Embryonic facial prominence (tissue), 1 donor: ENCODE data around the gene KLHL26.

ENCODE experiments used
- DNase-seq: peaks from one replicate; pipeline ENCODE4 v3.0.0-alpha.2; 2016; ENCODE audit errors: extremely low spot score

The KLHL26 gene

DNA sequence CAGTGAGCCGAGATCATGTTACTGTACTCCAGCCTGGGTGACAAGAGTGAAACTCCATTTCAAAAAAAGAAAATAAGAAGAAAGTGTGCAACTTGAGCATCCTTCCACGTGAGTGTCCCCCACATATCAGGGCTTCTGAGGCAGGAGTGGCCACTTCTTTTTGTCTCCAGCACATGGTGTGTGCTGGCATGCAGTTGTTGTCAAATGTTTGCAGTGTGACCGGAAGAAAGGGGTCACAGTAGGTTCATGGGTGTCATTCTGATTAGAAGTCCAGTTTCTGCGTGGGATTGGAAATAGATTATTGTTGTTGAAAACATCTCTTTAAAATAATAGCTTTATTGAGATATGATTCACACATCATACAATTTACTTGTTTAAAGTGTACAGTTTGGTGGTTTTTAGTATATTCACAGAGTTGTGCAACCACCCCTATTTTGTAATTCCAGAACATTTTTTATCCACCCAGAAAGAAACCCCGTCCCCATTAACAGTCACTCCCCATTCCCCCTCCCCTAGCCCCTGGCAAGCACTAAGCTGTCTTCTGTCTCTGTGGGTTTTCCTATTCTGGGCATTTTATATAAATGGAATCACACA lies 48.9 kb downstream of the KLHL26 start:
- no peak for DNase-seq

DNA sequence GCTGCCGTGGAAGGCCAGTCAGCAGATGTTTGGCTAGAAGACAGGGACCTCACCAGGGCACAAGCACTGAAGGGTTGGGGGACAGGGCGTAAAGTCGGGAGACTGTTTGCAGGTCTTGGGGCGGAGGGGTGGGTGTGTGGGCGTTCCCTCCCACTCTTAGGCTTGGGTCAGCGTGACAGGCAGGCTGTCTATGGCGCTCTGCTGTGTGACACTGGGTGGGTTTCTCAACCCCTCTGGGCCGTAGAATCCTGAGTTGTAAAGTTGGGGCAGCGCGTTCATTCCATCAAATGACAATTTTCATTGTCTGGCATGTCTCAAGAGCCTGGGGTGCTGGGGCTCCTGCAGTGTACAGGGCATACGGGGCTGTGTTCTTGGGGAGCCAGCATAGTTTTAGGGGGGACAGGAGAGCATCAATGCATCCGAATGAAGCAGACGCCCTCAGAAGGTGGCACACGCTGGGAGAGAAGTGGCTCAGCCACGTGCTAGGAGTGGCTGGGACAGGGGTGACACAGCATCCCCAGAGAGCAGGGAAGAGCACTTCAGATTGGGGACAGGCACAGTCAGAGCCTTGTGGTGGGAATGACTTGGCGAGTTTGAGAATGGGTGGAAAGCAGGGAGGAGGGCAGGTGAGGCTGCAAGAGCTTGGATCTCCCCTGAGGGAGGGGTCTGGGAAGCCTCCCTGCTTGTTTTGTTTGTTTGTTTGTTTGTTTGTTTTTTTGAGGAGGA lies 51.1 kb downstream of the KLHL26 start:
- no peak for DNase-seq

DNA sequence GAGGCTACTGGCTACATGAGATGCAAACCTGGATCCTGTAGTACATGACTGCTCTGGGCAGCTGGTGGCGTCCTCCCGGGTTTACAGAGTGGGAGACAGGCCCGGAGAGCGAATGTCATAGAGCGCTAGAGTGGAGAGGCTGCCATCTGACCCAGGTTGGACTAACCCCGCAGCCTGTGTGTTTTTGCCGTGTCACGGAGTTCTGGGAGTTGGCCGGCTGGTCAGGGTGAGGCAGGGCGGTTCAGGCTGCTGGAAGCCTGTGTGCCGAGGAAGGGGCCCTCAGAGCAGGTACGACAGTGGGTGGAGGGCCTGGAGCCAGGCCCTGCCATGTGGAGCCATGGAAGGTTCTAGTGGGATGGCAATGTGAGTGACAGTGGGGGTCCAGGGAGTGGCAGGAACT lies 59.2 kb downstream of the KLHL26 start:
- DNase-seq = no peak

GRCh38 chr19:18697680-18698079 lies 60.9 kb downstream of the KLHL26 start:
- DNase-seq = no peak

DNA sequence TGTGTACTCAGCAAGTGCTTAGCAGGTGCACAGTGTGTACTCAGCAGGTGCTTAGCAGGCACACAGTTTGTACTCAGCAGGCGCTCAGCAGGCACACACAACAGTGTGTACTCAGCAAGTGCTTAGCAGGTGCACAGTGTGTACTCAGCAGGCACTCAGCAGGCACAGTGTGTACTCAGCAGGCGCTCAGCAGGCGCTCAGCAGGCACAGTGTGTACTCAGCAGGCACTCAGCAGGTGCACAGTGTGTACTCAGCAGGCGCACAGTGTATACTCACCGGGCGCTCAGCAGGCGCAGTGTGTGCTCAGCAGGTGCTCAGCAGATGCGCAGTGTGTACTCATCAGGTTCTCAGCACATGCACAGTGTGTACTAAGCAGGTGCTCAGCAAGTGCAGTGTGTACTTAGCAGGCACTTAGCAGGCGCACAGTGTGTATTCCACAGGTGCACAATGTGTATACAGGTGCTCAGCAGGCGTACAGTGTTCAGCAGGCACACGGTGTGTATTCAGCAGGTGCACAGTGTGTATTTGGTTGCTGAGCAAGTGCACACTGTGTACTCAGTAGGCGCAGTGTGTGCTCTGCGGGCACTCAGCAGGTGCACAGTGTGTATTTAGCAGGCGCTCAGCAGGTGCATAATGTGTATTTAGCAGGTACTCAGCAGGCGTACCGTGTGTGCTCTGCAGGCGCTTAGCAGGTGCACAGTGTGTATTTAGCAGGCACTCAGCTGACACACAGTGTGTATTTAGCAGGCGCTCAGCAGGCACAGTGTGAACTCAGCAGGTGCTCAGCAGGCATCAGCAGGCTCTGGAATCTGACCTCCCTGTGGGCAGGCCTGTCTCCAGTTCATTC lies 61.7 kb downstream of the KLHL26 start:
- DNase-seq = no peak

- no peak for DNase-seq
Observed at GRCh38 chr19:18699403-18700054, 62.7 kb downstream of the KLHL26 start.

DNA sequence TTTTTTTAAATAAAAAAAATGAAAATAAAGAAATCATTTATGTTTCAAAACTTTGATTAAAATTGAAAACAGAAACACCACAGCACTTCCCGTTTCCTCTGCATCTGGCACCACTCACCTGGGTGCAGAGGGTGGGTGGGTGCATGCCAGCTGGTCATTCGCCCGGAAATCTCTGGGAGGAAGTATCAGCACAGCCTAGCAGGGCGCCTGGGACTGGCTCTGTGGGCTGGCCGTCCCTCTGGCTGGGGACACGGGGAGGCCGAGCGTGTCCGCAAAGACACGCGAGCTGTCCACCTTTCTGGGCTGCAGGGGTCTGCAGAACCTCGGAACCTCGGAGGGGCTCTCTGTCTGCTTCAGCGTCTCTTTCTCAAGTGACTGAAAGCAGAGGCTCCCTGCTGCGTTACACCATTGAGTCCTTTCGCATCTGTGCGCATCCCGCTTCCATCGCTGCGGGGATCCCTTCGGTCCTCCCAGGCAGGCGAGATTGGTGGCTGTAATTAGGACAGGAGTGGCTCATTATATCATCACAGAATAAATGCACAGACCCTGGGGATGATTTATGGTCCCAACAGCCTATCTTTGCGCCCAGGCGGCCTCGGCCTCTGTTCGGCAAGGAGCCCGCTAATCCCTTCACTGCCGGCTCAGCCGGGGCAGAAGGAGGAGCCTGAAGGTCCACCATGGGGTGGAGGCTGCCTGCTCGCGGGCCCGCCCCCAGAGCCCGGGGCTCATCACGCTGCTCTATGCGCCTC lies 63.8 kb downstream of the KLHL26 start:
- DNase-seq = no peak

- no peak for DNase-seq
Observed at GRCh38 chr19:18701250-18701608, 64.4 kb downstream of the KLHL26 start.

DNA sequence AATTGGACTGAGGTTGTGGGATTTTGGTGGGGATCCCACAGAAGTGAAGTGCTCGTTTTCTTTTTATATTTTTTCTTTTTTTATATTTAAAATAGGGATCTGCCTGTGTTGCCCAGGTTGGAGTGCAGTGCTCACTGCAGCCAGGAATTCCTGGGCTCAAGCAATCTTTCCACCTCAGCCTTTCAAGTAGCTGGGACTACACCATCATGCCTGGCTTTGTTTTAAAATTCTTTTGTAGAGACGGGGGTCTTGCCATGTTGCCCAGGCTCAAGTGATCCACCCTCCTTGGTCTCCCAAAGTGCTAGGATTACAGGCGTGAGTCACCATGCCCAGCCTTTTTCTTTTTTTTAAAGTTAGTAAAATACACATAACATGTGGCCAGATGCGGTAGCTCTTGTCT lies 67.2 kb downstream of the KLHL26 start:
- DNase-seq = no peak

- no peak for DNase-seq
Observed at GRCh38 chr19:18704971-18705370, 68.1 kb downstream of the KLHL26 start.

- no peak for DNase-seq
Observed at GRCh38 chr19:18708452-18709231, 71.8 kb downstream of the KLHL26 start.

DNA sequence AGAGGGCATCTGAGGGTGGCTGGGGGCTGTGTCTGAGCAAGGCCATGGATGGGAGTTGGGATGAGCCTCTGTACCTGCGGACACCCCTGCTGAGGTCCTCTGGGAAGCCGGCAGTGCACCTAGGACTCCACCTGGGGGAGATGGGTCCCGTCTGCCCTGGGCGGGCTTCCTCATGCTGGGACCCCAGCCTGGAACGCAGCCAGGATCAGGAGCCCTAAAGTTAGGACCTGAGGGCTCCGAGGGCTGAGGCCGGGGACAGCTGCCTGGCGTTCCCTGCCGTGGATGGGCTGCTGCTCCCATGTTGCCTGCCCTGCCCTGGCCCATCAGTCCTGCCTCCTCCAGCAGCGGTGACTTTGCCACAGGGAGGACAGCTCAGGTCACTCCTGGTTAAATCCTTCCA lies 72.7 kb downstream of the KLHL26 start:
- no peak for DNase-seq

DNA sequence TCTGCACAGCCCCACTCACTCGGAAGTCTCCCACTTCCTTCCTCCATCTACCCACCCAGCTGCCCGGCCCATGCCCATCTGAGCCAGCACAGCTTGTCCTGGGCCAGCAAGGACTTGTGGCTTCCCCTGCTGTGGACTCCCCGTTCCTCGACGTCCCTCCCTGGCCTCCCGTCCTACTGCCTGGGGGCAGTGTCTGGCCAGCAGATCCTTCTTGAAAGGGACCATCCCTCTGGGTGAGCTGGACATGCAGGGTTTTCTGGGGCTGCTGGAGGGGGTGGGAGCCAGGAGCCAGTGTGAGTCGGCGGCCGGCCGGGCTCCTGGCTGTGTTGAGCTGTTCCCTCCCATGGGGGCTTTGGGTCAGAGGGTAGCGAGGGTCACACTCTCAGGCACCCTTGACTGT lies 73.4 kb downstream of the KLHL26 start:
- no peak for DNase-seq

GRCh38 chr19:18710996-18711751 lies 74.3 kb downstream of the KLHL26 start:
- DNase-seq = peak; percentile 51

DNA sequence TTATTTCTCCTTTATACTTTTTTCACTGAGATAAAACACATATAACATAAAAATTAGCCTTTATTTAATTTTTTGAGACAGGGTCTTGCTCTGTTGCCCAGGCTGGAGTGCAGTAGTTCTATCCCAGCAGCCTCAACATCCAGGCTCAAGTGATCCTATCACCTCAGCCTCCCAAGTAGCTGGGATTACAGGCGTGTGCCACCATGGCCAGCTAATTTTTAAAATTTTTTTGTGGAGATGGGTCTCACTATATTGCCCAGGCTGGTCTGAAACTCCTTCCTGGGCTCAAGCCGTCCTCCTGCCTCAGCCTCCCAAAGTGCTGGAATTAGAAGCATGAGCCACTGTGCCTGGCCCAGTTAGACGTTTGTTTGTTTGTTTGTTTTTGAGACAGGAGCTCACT lies 75.1 kb downstream of the KLHL26 start:
- no peak for DNase-seq

DNA sequence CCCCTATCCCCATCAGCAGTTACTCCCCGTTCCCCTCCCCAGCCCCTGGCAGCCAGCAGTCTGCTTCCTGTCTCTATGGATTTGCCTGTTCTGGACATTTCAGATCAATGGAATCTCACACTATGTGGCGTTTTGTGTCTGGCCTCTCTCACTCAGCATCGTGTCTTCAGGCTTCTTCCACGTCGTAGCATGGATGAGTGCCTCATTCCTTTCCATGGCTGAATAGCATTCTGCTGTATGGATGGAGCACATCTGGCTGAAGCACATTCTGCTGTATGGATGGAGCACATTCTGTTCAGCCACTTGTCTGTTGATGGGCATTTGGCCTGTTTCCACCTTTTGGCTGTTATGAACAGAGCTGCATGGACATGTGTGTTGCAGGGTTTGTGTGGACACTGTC lies 76.2 kb downstream of the KLHL26 start:
- DNase-seq = no peak

- DNase-seq = no peak
Observed at GRCh38 chr19:18713550-18714117, 76.8 kb downstream of the KLHL26 start.

GRCh38 chr19:18715416-18715815 lies 78.6 kb downstream of the KLHL26 start:
- no peak for DNase-seq

DNA sequence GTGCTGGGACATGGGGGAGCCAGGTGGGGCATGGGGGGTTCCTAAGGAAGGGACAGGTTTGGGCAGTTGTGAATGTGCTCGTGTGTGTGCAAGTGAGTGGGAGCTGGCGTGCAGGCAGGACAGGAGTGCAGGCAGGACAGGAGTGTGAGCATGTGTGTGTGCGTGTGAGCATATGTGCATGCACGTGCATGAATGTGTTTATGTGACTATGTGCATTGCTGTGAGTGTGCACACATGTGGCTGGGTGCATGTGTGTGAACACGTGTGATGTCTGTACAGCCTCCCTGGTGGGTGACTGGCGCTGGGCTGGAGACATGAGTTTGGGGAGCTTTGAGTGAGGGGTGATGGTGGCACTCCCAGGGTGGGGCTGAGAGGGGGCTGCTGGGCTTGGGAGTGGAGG lies 80.0 kb downstream of the KLHL26 start:
- DNase-seq = no peak

- no peak for DNase-seq
Observed at GRCh38 chr19:18717601-18718000, 80.8 kb downstream of the KLHL26 start.
